Measurements from ENCODE around the gene MARCHF7. TPM values are rescaled to one million over a fixed set of nuclear protein-coding genes. Genes with fewer than 3 reads are reported as not detected.
"Not testable (repeated sequence)": the region's sequence is repeated elsewhere in the genome, so short reads cannot be mapped to it uniquely, and the experiment has no call there.

Gene MARCHF7
- total RNA-seq, 1 donor from 2014 or later = 88.8 TPM

GRCh38 chr2:159716857-159717256 lies 4.6 kb downstream of the MARCHF7 start:
- DNase-seq = no peak
- Mint-ChIP-seq H3K27me3 (ENCODE audit: unreplicated experiment) (peaks cover 4% of the 10 kb centered on the region), H3K4me3 (ENCODE audit: unreplicated experiment) (no peak overlapping the region), H3K4me1 (ENCODE audit: low read depth, unreplicated experiment) (peaks cover 13% of the 10 kb centered on the region), H3K9me3 (ENCODE audit: unreplicated experiment) (peaks cover 4% of the 10 kb centered on the region), H3K36me3 (ENCODE audit: unreplicated experiment) (no peaks in the 10 kb centered on the region), H3K27ac (ENCODE audit: unreplicated experiment) (peak overlapping the region; percentile 7)
- TF ChIP-seq CTCF (IDR thresholded peaks at IDR 0.05; ENCODE audit: partially characterized antibody, unreplicated experiment) = no peak

- H3K9me3 Mint-ChIP-seq (ENCODE audit: unreplicated experiment) = peaks cover 3% of the 10 kb centered on the region
- no peak overlapping the region for H3K4me3 Mint-ChIP-seq (ENCODE audit: unreplicated experiment)
- no peak for TF ChIP-seq CTCF (IDR thresholded peaks at IDR 0.05; ENCODE audit: partially characterized antibody, unreplicated experiment)
- H3K4me1 Mint-ChIP-seq (ENCODE audit: low read depth, unreplicated experiment) = peaks cover 7% of the 10 kb centered on the region
- peaks cover 9% of the 10 kb centered on the region for H3K36me3 Mint-ChIP-seq (ENCODE audit: unreplicated experiment)
- DNase-seq = no peak
- H3K27ac Mint-ChIP-seq (ENCODE audit: unreplicated experiment) = no peak overlapping the region
- peaks cover 1% of the 10 kb centered on the region for H3K27me3 Mint-ChIP-seq (ENCODE audit: unreplicated experiment)
Measured at GRCh38 chr2:159720676-159721075, 8.4 kb downstream of the MARCHF7 start.

- H3K36me3 Mint-ChIP-seq (ENCODE audit: unreplicated experiment) = peaks cover 11% of the 10 kb centered on the region
- no peak overlapping the region for H3K27ac Mint-ChIP-seq (ENCODE audit: unreplicated experiment)
- TF ChIP-seq CTCF (IDR thresholded peaks at IDR 0.05; ENCODE audit: partially characterized antibody, unreplicated experiment) = no peak
- peaks cover 2% of the 10 kb centered on the region for H3K4me1 Mint-ChIP-seq (ENCODE audit: low read depth, unreplicated experiment)
- no peak for DNase-seq
- peaks cover 3% of the 10 kb centered on the region for H3K9me3 Mint-ChIP-seq (ENCODE audit: unreplicated experiment)
- peaks cover 1% of the 10 kb centered on the region for H3K27me3 Mint-ChIP-seq (ENCODE audit: unreplicated experiment)
- no peak overlapping the region for H3K4me3 Mint-ChIP-seq (ENCODE audit: unreplicated experiment)
Measured at GRCh38 chr2:159722580-159722979, 10.3 kb downstream of the MARCHF7 start.

- not testable (repeated sequence) for H3K9me3 Mint-ChIP-seq (ENCODE audit: unreplicated experiment)
- H3K36me3 Mint-ChIP-seq (ENCODE audit: unreplicated experiment) = peaks cover 11% of the 10 kb centered on the region
Measured at GRCh38 chr2:159724795-159725572, 12.7 kb downstream of the MARCHF7 start.

GRCh38 chr2:159725713-159726112 lies 13.4 kb downstream of the MARCHF7 start:
- Mint-ChIP-seq H3K27ac (ENCODE audit: unreplicated experiment) (peak overlapping the region; percentile 17), H3K36me3 (ENCODE audit: unreplicated experiment) (peaks cover 11% of the 10 kb centered on the region), H3K4me1 (ENCODE audit: low read depth, unreplicated experiment) (no peaks in the 10 kb centered on the region), H3K4me3 (ENCODE audit: unreplicated experiment) (no peak overlapping the region), H3K9me3 (ENCODE audit: unreplicated experiment) (peaks cover 3% of the 10 kb centered on the region), H3K27me3 (ENCODE audit: unreplicated experiment) (peaks cover 1% of the 10 kb centered on the region)
- no peak for TF ChIP-seq CTCF (IDR thresholded peaks at IDR 0.05; ENCODE audit: partially characterized antibody, unreplicated experiment)
- no peak for DNase-seq

More at GRCh38 chr2:159724795-159725572, 12.7 kb downstream of the MARCHF7 start:
- H3K27ac Mint-ChIP-seq (ENCODE audit: unreplicated experiment); DNase-seq; H3K4me3 Mint-ChIP-seq (ENCODE audit: unreplicated experiment); H3K4me1 Mint-ChIP-seq (ENCODE audit: low read depth, unreplicated experiment); H3K27me3 Mint-ChIP-seq (ENCODE audit: unreplicated experiment): not testable (repeated sequence)
